ENCODE measurements around the gene VSX2.
A peak's percentile ranks its signal among the peaks of the same experiment; 100 is the strongest.

The VSX2 gene

GRCh38 chr14:74238974-74239847 is at the start of gene VSX2:
TSS of gene VSX2 (plus strand) at chr14:74239449. CDS start at chr14:74239562, 113 bp downstream.
- Mint-ChIP-seq H3K36me3 (no peaks in the 10 kb centered on the region), H3K27ac (no peak within 1 kb of the TSS), H3K9me3 (no peaks in the 10 kb centered on the region), H3K27me3 (peaks cover 89% of the 10 kb centered on the region), H3K4me3 (peak within 1 kb of the TSS; percentile 67), H3K4me1 (peaks cover 34% of the 10 kb centered on the region)
- no peak for ATAC-seq

- no peaks in the 10 kb centered on the region for H3K4me1 Mint-ChIP-seq
- peaks cover 12% of the 10 kb centered on the region for H3K36me3 Mint-ChIP-seq
- no peaks in the 10 kb centered on the region for H3K27me3 Mint-ChIP-seq
- ATAC-seq = no peak
- no peak overlapping the region for H3K27ac Mint-ChIP-seq
- H3K9me3 Mint-ChIP-seq = no peaks in the 10 kb centered on the region
- no peak overlapping the region for H3K4me3 Mint-ChIP-seq
These were observed 48.2 kb upstream of the VSX2 start for GRCh38 chr14:74190927-74191575.

- Mint-ChIP-seq H3K9me3 (no peaks in the 10 kb centered on the region), H3K27me3 (no peaks in the 10 kb centered on the region), H3K36me3 (peaks cover 25% of the 10 kb centered on the region), H3K4me3 (no peak overlapping the region), H3K27ac (no peak overlapping the region), H3K4me1 (no peaks in the 10 kb centered on the region)
- no peak for ATAC-seq
These were observed 44.6 kb upstream of the VSX2 start for GRCh38 chr14:74194506-74195274.

GRCh38 chr14:74195623-74196022 is 43.6 kb upstream of the VSX2 start:
- peaks cover 26% of the 10 kb centered on the region for H3K36me3 Mint-ChIP-seq
- no peaks in the 10 kb centered on the region for H3K9me3 Mint-ChIP-seq
- no peak overlapping the region for H3K4me3 Mint-ChIP-seq
- H3K4me1 Mint-ChIP-seq = no peaks in the 10 kb centered on the region
- no peak overlapping the region for H3K27ac Mint-ChIP-seq
- no peaks in the 10 kb centered on the region for H3K27me3 Mint-ChIP-seq
- ATAC-seq = no peak

GRCh38 chr14:74198441-74199234 is 40.6 kb upstream of the VSX2 start:
- no peak overlapping the region for H3K27ac Mint-ChIP-seq
- H3K9me3 Mint-ChIP-seq = no peaks in the 10 kb centered on the region
- H3K4me3 Mint-ChIP-seq = no peak overlapping the region
- no peaks in the 10 kb centered on the region for H3K4me1 Mint-ChIP-seq
- peaks cover 41% of the 10 kb centered on the region for H3K36me3 Mint-ChIP-seq
- ATAC-seq = no peak
- H3K27me3 Mint-ChIP-seq = no peaks in the 10 kb centered on the region

- ATAC-seq = no peak
- H3K27me3 Mint-ChIP-seq = no peaks in the 10 kb centered on the region
- H3K4me3 Mint-ChIP-seq = no peak overlapping the region
- H3K9me3 Mint-ChIP-seq = no peaks in the 10 kb centered on the region
- H3K4me1 Mint-ChIP-seq = no peaks in the 10 kb centered on the region
- peaks cover 42% of the 10 kb centered on the region for H3K36me3 Mint-ChIP-seq
- no peak overlapping the region for H3K27ac Mint-ChIP-seq
These were observed 37.1 kb upstream of the VSX2 start for GRCh38 chr14:74202113-74202512.

GRCh38 chr14:74203639-74204038 is 35.6 kb upstream of the VSX2 start:
- H3K27ac Mint-ChIP-seq = no peak overlapping the region
- no peak overlapping the region for H3K4me3 Mint-ChIP-seq
- H3K4me1 Mint-ChIP-seq = no peaks in the 10 kb centered on the region
- no peaks in the 10 kb centered on the region for H3K9me3 Mint-ChIP-seq
- H3K27me3 Mint-ChIP-seq = peaks cover 4% of the 10 kb centered on the region
- no peak for ATAC-seq
- H3K36me3 Mint-ChIP-seq = peaks cover 40% of the 10 kb centered on the region

- Mint-ChIP-seq H3K4me3 (no peak overlapping the region), H3K4me1 (no peaks in the 10 kb centered on the region), H3K36me3 (peaks cover 31% of the 10 kb centered on the region), H3K27ac (no peak overlapping the region), H3K27me3 (peaks cover 12% of the 10 kb centered on the region), H3K9me3 (no peaks in the 10 kb centered on the region)
- no peak for ATAC-seq
These were observed 34.8 kb upstream of the VSX2 start for GRCh38 chr14:74204491-74204890.

- Mint-ChIP-seq H3K27ac (no peak overlapping the region), H3K4me3 (no peak overlapping the region), H3K36me3 (peaks cover 23% of the 10 kb centered on the region), H3K4me1 (no peaks in the 10 kb centered on the region), H3K9me3 (no peaks in the 10 kb centered on the region), H3K27me3 (peaks cover 12% of the 10 kb centered on the region)
- no peak for ATAC-seq
These were observed 33.4 kb upstream of the VSX2 start for GRCh38 chr14:74205882-74206281.

GRCh38 chr14:74207943-74208342 is 31.3 kb upstream of the VSX2 start:
- H3K36me3 Mint-ChIP-seq = peaks cover 8% of the 10 kb centered on the region
- H3K4me3 Mint-ChIP-seq = no peak overlapping the region
- no peaks in the 10 kb centered on the region for H3K4me1 Mint-ChIP-seq
- no peaks in the 10 kb centered on the region for H3K9me3 Mint-ChIP-seq
- no peak overlapping the region for H3K27ac Mint-ChIP-seq
- peaks cover 12% of the 10 kb centered on the region for H3K27me3 Mint-ChIP-seq
- ATAC-seq = no peak

- peaks cover 12% of the 10 kb centered on the region for H3K27me3 Mint-ChIP-seq
- H3K36me3 Mint-ChIP-seq = peaks cover 1% of the 10 kb centered on the region
- no peaks in the 10 kb centered on the region for H3K9me3 Mint-ChIP-seq
- H3K4me1 Mint-ChIP-seq = no peaks in the 10 kb centered on the region
- no peak overlapping the region for H3K27ac Mint-ChIP-seq
- H3K4me3 Mint-ChIP-seq = no peak overlapping the region
- ATAC-seq = no peak
These were observed 30.6 kb upstream of the VSX2 start for GRCh38 chr14:74208642-74209041.

- Mint-ChIP-seq H3K9me3 (no peaks in the 10 kb centered on the region), H3K27ac (no peak overlapping the region), H3K4me3 (no peak overlapping the region), H3K36me3 (no peaks in the 10 kb centered on the region), H3K27me3 (peaks cover 19% of the 10 kb centered on the region), H3K4me1 (no peaks in the 10 kb centered on the region)
- no peak for ATAC-seq
These were observed 27.2 kb upstream of the VSX2 start for GRCh38 chr14:74211945-74212580.

- no peak for ATAC-seq
- Mint-ChIP-seq H3K27me3 (peaks cover 30% of the 10 kb centered on the region), H3K27ac (no peak overlapping the region), H3K4me1 (no peaks in the 10 kb centered on the region), H3K9me3 (no peaks in the 10 kb centered on the region), H3K4me3 (no peak overlapping the region), H3K36me3 (no peaks in the 10 kb centered on the region)
These were observed 25.1 kb upstream of the VSX2 start for GRCh38 chr14:74213907-74214803.

GRCh38 chr14:74216671-74217070 is 22.6 kb upstream of the VSX2 start:
- H3K27me3 Mint-ChIP-seq = peaks cover 39% of the 10 kb centered on the region
- no peak overlapping the region for H3K4me3 Mint-ChIP-seq
- ATAC-seq = no peak
- H3K4me1 Mint-ChIP-seq = no peaks in the 10 kb centered on the region
- no peaks in the 10 kb centered on the region for H3K36me3 Mint-ChIP-seq
- no peaks in the 10 kb centered on the region for H3K9me3 Mint-ChIP-seq
- H3K27ac Mint-ChIP-seq = no peak overlapping the region
